Measurements from ENCODE around the gene RNASE1. TPM values are rescaled to one million over a fixed set of nuclear protein-coding genes. Genes with fewer than 3 reads are reported as not detected.

RNASE1 gene
- total RNA-seq, 1 experiment from 2014 or later: 2.1 TPM

- no peak for DNase-seq (ENCODE audit: low spot score)
These were observed 4.9 kb upstream of the RNASE1 start for GRCh38 chr14:20807304-20808161.

GRCh38 chr14:20805485-20805884 lies 2.8 kb upstream of the RNASE1 start:
- no peak for DNase-seq (ENCODE audit: low spot score)

GRCh38 chr14:20803223-20803622 lies 579 bp upstream of the RNASE1 start:
- DNase-seq (ENCODE audit: low spot score): no peak

- DNase-seq (ENCODE audit: low spot score): no peak
These were observed 918 bp downstream of the RNASE1 start for GRCh38 chr14:20801726-20802125.

- no peak for DNase-seq (ENCODE audit: low spot score)
These were observed 2.6 kb downstream of the RNASE1 start for GRCh38 chr14:20799892-20800544.

GRCh38 chr14:20799456-20799891 lies 3.2 kb downstream of the RNASE1 start:
- DNase-seq (ENCODE audit: low spot score): no peak

- no peak for DNase-seq (ENCODE audit: low spot score)
These were observed 3.7 kb downstream of the RNASE1 start for GRCh38 chr14:20798932-20799331.

- no peak for DNase-seq (ENCODE audit: low spot score)
These were observed 4.3 kb downstream of the RNASE1 start for GRCh38 chr14:20798318-20798717.

- DNase-seq (ENCODE audit: low spot score): no peak
These were observed 5.5 kb downstream of the RNASE1 start for GRCh38 chr14:20797164-20797563.

- DNase-seq (ENCODE audit: low spot score): no peak
These were observed 7.8 kb downstream of the RNASE1 start for GRCh38 chr14:20794644-20795369.

GRCh38 chr14:20792556-20792955 lies 10.1 kb downstream of the RNASE1 start:
- DNase-seq (ENCODE audit: low spot score): no peak

GRCh38 chr14:20791597-20791996 lies 11.0 kb downstream of the RNASE1 start:
- DNase-seq (ENCODE audit: low spot score): no peak

- DNase-seq (ENCODE audit: low spot score): no peak
These were observed 11.5 kb downstream of the RNASE1 start for GRCh38 chr14:20791187-20791586.

GRCh38 chr14:20790464-20791116 lies 12.1 kb downstream of the RNASE1 start:
- no peak for DNase-seq (ENCODE audit: low spot score)

GRCh38 chr14:20789230-20789813 lies 13.3 kb downstream of the RNASE1 start:
- DNase-seq (ENCODE audit: low spot score): no peak

- DNase-seq (ENCODE audit: low spot score): no peak
These were observed 15.6 kb downstream of the RNASE1 start for GRCh38 chr14:20787025-20787424.

- DNase-seq (ENCODE audit: low spot score): peak; percentile 30
These were observed 20.3 kb downstream of the RNASE1 start for GRCh38 chr14:20782280-20782890.

GRCh38 chr14:20781803-20782202 lies 20.8 kb downstream of the RNASE1 start:
- DNase-seq (ENCODE audit: low spot score): no peak

- no peak for DNase-seq (ENCODE audit: low spot score)
These were observed 26.7 kb downstream of the RNASE1 start for GRCh38 chr14:20775901-20776300.

GRCh38 chr14:20775043-20775442 lies 27.6 kb downstream of the RNASE1 start:
- DNase-seq (ENCODE audit: low spot score): no peak

GRCh38 chr14:20774258-20774824 lies 28.3 kb downstream of the RNASE1 start:
- DNase-seq (ENCODE audit: low spot score): no peak

All from H4 (cell line).